Thyroid gland (tissue), 4 donors: ENCODE data around the gene FAM193B. TPM values are rescaled to one million over a fixed set of nuclear protein-coding genes. Genes with fewer than 3 reads are reported as not detected.
A peak's percentile ranks its signal among the peaks of the same experiment; 100 is the strongest.

Source experiments
- DNase-seq, 2 donors: peaks; one replicate each; pipeline ENCODE4 v3.0.0-alpha.2; 2019
- H3K27ac ChIP-seq, 3 donors: fragments of 200-600 bp; sonication (generic); 1 replicate in 2 of 3; 2 replicates in 1 of 3; pipeline ENCODE4 v1.5.1; 2016 to 2019; ENCODE audit warnings: mild to moderate bottlenecking in 1 of 3, moderate library complexity in 1 of 3
- H3K27me3 ChIP-seq: fragments of 200-600 bp; sonication (generic); one replicate; pipeline ENCODE4 v1.5.1; 2019
- H3K36me3 ChIP-seq, 2 donors: fragments of 200-600 bp; sonication (generic); one replicate each; pipeline ENCODE4 v1.5.1; 2016 to 2019
- H3K4me1 ChIP-seq, 2 donors: fragments of 200-600 bp; sonication (generic); one replicate each; pipeline ENCODE4 v1.5.1; 2017 to 2019
- H3K4me3 ChIP-seq, 3 donors: fragments of 200-600 bp; sonication (generic); replicated peaks in 1 of 3; 1 replicate in 2 of 3; 2 replicates in 1 of 3; pipeline ENCODE4 v1.5.1; 2016; ENCODE audit warnings: mild to moderate bottlenecking in 1 of 3
- H3K9me3 ChIP-seq: fragments of 200-600 bp; sonication (generic); one replicate; pipeline ENCODE4 v1.5.1; 2017
- POLR2A ChIP-seq, 2 donors: fragments of 450-650 bp; IDR thresholded peaks; one replicate each; pipeline ENCODE4 v1.6.1; 2017; ENCODE audit warnings: antibody characterized with exemption in 2 of 2, mild to moderate bottlenecking in 2 of 2, moderate library complexity in 1 of 2
- whole genome bisulfite sequencing, 2 donors: methylation state at CpG; one replicate each; pipeline ENCODE4 v1.1.5; 2017; 5-methylcytosine and 5-hydroxymethylcytosine counted together
- intact Hi-C: fragments of 100-400 bp; cut with DNase I; formaldehyde crosslinking; loops from one replicate; pipeline ENCODE4 v1.15.1; 2023
- total RNA-seq, 4 donors: library from RNA; depleted of rRNA; stranded (reverse); fragments of >200 nt; gene quantifications; one replicate each; pipeline ENCODE4 v1.2.3, GENCODE V29; 2016
- TF ChIP-seq, protein P1 (sequence below), 6 experiments: fragments of 200-600 bp in 3 of 6; fragments of 450-650 bp in 3 of 6; sonication (generic) in 3 of 6; IDR thresholded peaks; one replicate each; pipeline ENCODE4 v1.5.1; 2016 to 2019; ENCODE audit warnings: antibody characterized with exemption in 6 of 6, mild to moderate bottlenecking in 2 of 6, inconsistent platforms in 1 of 6, moderate library complexity in 1 of 6

The FAM193B gene
- total RNA-seq, 4 donors from 2014 or later = 38.0 to 54.7 (median 46.6) TPM

DNA sequence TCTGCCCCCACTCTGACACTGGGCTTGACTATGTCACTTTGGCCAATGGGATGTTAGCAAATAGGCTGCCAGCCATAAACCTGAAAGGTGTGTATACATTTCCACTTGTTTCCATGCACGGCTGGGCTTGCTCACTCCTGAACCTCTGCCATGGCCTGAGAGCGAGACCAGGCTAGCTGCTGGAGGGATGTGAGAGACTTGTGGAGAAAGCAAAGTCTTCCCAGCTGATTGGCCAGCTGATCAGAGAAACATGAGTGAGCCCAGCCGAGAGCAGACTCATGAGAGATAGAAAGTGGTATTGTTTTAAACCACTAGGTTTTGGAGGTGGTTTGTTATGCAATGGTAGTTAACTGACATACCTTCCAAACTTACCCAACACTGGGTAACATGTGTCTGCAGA lies 13.9 kb downstream of the FAM193B start:
- TF ChIP-seq POLR2A (IDR thresholded peaks at IDR 0.05) = no peak
- TF ChIP-seq, protein P1, sequence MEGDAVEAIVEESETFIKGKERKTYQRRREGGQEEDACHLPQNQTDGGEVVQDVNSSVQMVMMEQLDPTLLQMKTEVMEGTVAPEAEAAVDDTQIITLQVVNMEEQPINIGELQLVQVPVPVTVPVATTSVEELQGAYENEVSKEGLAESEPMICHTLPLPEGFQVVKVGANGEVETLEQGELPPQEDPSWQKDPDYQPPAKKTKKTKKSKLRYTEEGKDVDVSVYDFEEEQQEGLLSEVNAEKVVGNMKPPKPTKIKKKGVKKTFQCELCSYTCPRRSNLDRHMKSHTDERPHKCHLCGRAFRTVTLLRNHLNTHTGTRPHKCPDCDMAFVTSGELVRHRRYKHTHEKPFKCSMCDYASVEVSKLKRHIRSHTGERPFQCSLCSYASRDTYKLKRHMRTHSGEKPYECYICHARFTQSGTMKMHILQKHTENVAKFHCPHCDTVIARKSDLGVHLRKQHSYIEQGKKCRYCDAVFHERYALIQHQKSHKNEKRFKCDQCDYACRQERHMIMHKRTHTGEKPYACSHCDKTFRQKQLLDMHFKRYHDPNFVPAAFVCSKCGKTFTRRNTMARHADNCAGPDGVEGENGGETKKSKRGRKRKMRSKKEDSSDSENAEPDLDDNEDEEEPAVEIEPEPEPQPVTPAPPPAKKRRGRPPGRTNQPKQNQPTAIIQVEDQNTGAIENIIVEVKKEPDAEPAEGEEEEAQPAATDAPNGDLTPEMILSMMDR (IDR thresholded peaks at IDR 0.05) = no peak
- Histone ChIP-seq H3K4me1 (peaks cover 0 to 23% of the 10 kb centered on the region in 2 donors), H3K27ac (no peak overlapping the region)

DNA sequence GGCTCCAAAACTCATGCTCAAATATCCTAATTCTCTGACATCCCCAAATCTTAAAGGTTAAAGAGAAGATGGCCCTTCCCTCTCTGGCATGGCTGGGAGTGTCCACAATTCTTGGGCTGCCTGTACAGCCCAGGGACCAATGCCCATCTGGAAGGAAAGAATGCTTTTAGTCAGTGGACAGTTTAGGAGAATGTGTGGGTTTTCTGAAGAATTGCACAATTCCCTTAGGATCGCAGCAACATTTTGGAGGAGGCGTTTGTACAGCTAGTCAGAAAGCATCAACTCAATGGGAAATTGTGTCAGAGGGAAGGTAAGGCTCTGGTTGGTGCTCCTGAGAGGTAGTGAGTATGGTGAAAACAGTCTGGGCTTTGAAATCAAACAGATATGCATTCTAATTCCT lies 15.0 kb downstream of the FAM193B start:
- intact Hi-C loops = no loop called here
- peaks cover 10 to 22% of the 10 kb centered on the region in 2 donors for H3K36me3 ChIP-seq
- no peaks in the 10 kb centered on the region for H3K27me3 ChIP-seq
- peaks cover 0 to 23% of the 10 kb centered on the region in 2 donors for H3K4me1 ChIP-seq
- H3K27ac ChIP-seq = no peak overlapping the region
- no peak for DNase-seq
- TF ChIP-seq, protein P1 (IDR thresholded peaks at IDR 0.05) = no peak
- TF ChIP-seq POLR2A (IDR thresholded peaks at IDR 0.05) = no peak
- 76 to 92% methylated on average over 2 of the region's 2 CpGs for WGBS, 2 donors
- no peak overlapping the region for H3K4me3 ChIP-seq
- H3K9me3 ChIP-seq = no peaks in the 10 kb centered on the region

More for the DNA sequence above, 13.9 kb downstream of the FAM193B start:
- WGBS, 2 donors = 57 to 66% methylated on average over 3 of the region's 3 CpGs
- Histone ChIP-seq H3K36me3 (peaks cover 10 to 22% of the 10 kb centered on the region in 2 donors), H3K27me3 (no peaks in the 10 kb centered on the region), H3K9me3 (no peaks in the 10 kb centered on the region), H3K4me3 (no peak overlapping the region)
- intact Hi-C loops = no loop called here
- DNase-seq = no peak

DNA sequence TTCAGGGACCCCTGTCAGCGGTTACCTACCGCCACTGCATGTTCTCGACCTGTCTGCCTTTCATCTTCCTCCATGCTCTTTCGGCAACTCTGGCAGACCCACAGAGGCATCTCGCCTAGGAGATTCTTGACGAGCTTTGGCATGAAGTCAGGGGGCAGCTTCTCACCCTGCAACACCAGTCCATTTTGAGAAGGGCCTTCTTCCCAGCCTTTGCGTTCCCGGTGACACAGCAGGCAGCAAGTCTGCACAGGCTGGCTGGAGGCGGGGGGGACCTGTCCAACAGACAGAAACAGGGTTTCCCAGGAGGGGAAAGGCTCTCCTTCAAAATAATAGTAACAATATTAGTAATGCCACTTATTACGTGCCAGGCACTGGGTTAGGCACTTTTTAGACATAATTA lies 15.5 kb downstream of the FAM193B start:
- H3K27ac ChIP-seq = no peak overlapping the region
- H3K4me1 ChIP-seq = peaks cover 0 to 18% of the 10 kb centered on the region in 2 donors
- no peak for TF ChIP-seq POLR2A (IDR thresholded peaks at IDR 0.05)
- TF ChIP-seq, protein P1 (IDR thresholded peaks at IDR 0.05) = no peak
- peaks cover 10 to 22% of the 10 kb centered on the region in 2 donors for H3K36me3 ChIP-seq
- intact Hi-C loops = no loop called here
- 95 to 96% methylated on average over 10 of the region's 10 CpGs for WGBS, 2 donors
- H3K4me3 ChIP-seq = no peak overlapping the region
- DNase-seq = no peak
- H3K9me3 ChIP-seq = no peaks in the 10 kb centered on the region
- no peaks in the 10 kb centered on the region for H3K27me3 ChIP-seq

DNA sequence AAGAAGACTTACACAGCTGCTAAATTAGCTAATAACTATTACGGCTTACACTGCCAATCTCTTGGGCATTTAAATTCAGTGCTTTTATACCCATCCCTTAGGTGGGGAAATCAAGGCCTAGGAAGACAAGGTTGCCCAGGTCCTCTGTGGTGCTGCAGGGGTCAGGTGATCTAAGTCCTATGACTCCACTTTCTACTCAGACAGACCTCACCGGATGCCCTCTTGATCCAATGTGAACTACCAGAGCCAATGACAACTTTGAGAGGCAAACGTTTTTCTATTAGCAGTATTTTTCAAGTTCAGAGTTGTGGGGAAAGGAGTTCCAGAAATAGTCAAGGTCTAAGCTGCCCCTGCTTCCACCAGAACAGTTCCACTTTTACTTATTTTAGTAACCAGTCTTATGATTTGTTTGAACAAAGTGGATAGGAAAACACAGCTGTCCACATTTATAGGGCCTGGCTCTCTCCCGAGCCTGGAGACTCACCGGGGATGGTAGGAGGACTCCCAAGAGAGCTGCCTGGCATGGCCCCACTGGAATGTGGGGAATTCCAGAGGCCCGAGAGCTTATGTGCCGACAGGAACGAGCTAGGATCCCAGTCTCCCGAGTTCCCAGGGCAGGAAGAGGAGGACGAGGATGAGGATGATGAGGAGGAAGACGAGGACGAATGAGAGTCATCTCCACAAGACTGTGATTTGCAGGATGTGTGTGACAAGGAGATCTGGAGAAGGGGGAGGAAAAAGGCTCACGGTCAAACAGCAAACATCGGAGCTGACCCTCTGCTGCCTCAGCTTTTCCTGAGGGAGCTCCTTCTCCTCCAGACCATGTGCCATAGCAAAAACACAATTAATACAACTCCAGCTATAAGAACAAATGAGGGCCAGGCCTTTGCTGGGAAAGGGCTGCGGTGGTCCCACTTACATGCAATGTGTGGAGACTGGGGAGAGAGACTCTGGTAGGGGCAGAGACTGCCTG lies 16.7 kb downstream of the FAM193B start:
- DNase-seq = no peak
- Histone ChIP-seq H3K4me3 (no peak overlapping the region), H3K9me3 (no peaks in the 10 kb centered on the region), H3K27me3 (no peaks in the 10 kb centered on the region), H3K36me3 (peaks cover 12 to 22% of the 10 kb centered on the region in 2 donors), H3K4me1 (peaks cover 0 to 13% of the 10 kb centered on the region in 2 donors), H3K27ac (peak overlapping the region in 1 of 3 donors; percentile 43)
- TF ChIP-seq POLR2A (IDR thresholded peaks at IDR 0.05) = no peak
- TF ChIP-seq, protein P1 (IDR thresholded peaks at IDR 0.05) = no peak
- WGBS, 2 donors = 54 to 61% methylated on average over 15 of the region's 15 CpGs
- intact Hi-C loops = no loop called here

DNA sequence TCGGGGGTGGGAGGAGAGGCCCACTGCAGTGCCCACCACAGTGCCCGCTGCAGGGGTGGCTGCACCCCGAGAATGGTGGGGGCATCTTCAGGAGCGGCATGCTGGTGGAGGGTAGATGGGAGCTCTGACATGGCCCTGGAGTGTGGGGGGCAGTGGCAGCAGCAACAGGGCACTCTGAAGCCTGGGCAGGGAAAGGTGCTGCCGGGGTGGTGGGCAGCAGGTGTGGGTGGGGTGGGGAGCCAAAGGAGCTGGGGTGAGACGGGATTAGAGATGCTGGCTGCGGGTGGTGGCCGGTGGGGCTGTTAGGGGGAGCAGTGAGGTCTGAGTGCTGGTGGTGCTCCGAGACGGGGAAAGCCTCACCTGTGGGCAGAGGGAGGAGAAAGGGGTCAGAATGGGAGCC lies 18.0 kb downstream of the FAM193B start:
- Histone ChIP-seq H3K4me1 (peaks cover under 1 to 16% of the 10 kb centered on the region in 2 donors), H3K36me3 (peaks cover 21 to 22% of the 10 kb centered on the region in 2 donors), H3K27ac (no peak overlapping the region)

More for the DNA sequence above, 18.0 kb downstream of the FAM193B start:
- no peak for DNase-seq
- no peaks in the 10 kb centered on the region for H3K9me3 ChIP-seq
- no peak for TF ChIP-seq POLR2A (IDR thresholded peaks at IDR 0.05)
- TF ChIP-seq, protein P1 (IDR thresholded peaks at IDR 0.05) = no peak
- H3K27me3 ChIP-seq = no peaks in the 10 kb centered on the region
- H3K4me3 ChIP-seq = no peak overlapping the region
- intact Hi-C loops = no loop called here
- 92 to 98% methylated on average over 10 of the region's 10 CpGs for WGBS, 2 donors
